GM23338 (cell line): Measurements from ENCODE around the gene EIF2B5. TPM values are rescaled to one million over a fixed set of nuclear protein-coding genes. Genes with fewer than 3 reads are reported as not detected.

Experiments
- ATAC-seq: fragments of 200-7000 bp; cut with Tn5 transposase; 3 replicates; pipeline ENCODE4 v1.9.1; 2020
- DNase-seq: peaks from one replicate; pipeline ENCODE4 v3.0.0-alpha.2; 2015; ENCODE audit warnings: low spot score
- H2AFZ ChIP-seq: fragments of 200-600 bp; sonication (generic); 2 replicates; pipeline ENCODE4 v1.8.0; 2016; ENCODE audit warnings: antibody characterized with exemption, mild to moderate bottlenecking, moderate library complexity
- H3F3A ChIP-seq: fragments of 200-600 bp; sonication (generic); replicated peaks from 2 replicates; pipeline ENCODE4 v1.8.0; 2017; ENCODE audit warnings: antibody characterized with exemption, mixed run types, low read depth
- H3K27ac ChIP-seq: fragments of 200-600 bp; sonication (generic); 2 replicates; pipeline ENCODE4 v1.6.1; 2016; ENCODE audit warnings: low read depth
- H3K27me3 ChIP-seq: fragments of 200-600 bp; sonication (generic); 2 replicates; pipeline ENCODE4 v1.8.0; 2016; ENCODE audit warnings: mild to moderate bottlenecking, mixed run types, moderate library complexity; ENCODE audit not compliant: insufficient read depth
- H3K36me3 ChIP-seq: fragments of 200-600 bp; sonication (generic); 2 replicates; pipeline ENCODE4 v1.8.0; 2016; ENCODE audit warnings: mild to moderate bottlenecking; ENCODE audit not compliant: insufficient read depth
- H3K4me1 ChIP-seq: fragments of 200-600 bp; sonication (generic); 2 replicates; pipeline ENCODE4 v1.8.0; 2016; ENCODE audit warnings: mild to moderate bottlenecking, moderate library complexity; ENCODE audit not compliant: insufficient read depth
- H3K4me2 ChIP-seq: fragments of 200-600 bp; sonication (generic); 2 replicates; pipeline ENCODE4 v1.7.1; 2017; ENCODE audit warnings: mixed run types
- H3K4me3 ChIP-seq: fragments of 200-600 bp; sonication (generic); 2 replicates; pipeline ENCODE4 v1.6.1; 2016; ENCODE audit warnings: mixed run types
- H3K79me2 ChIP-seq: fragments of 200-600 bp; sonication (generic); replicated peaks from 2 replicates; pipeline ENCODE4 v1.8.0; 2017; ENCODE audit warnings: mild to moderate bottlenecking; ENCODE audit not compliant: insufficient read depth
- H3K9me2 ChIP-seq: fragments of 200-600 bp; sonication (generic); 2 replicates; pipeline ENCODE4 v1.8.0; 2017; ENCODE audit not compliant: insufficient read depth
- H4K20me1 ChIP-seq: fragments of 200-600 bp; sonication (generic); replicated peaks from 2 replicates; pipeline ENCODE4 v1.8.0; 2017; ENCODE audit warnings: mild to moderate bottlenecking; ENCODE audit not compliant: insufficient read depth
- H3K27ac Mint-ChIP-seq: 2 replicates; pipeline ENCODE4 v1.8.0; 2020; ENCODE audit warnings: inconsistent platforms, mild to moderate bottlenecking, moderate library complexity, mixed read lengths
- H3K27me3 Mint-ChIP-seq: 3 replicates; pipeline ENCODE4 v1.8.0; 2022; ENCODE audit warnings: low read depth, mild to moderate bottlenecking, moderate library complexity, mixed read lengths, inconsistent platforms; ENCODE audit not compliant: insufficient read depth, poor library complexity
- H3K36me3 Mint-ChIP-seq: 3 replicates; pipeline ENCODE4 v1.8.0; 2021; ENCODE audit warnings: low read depth, mild to moderate bottlenecking, inconsistent platforms, moderate library complexity, mixed read lengths
- H3K4me1 Mint-ChIP-seq: 3 replicates; pipeline ENCODE4 v1.8.0; 2020; ENCODE audit warnings: mild to moderate bottlenecking, inconsistent platforms, mixed read lengths
- H3K4me3 Mint-ChIP-seq: 3 replicates; pipeline ENCODE4 v1.8.0; 2021; ENCODE audit warnings: moderate library complexity, mild to moderate bottlenecking, inconsistent platforms, mixed read lengths
- H3K9me3 Mint-ChIP-seq: 3 replicates; pipeline ENCODE4 v1.8.0; 2020; ENCODE audit warnings: moderate library complexity, mild to moderate bottlenecking, inconsistent platforms, mixed read lengths
- CREB1 ChIP-seq: fragments of 250-450 bp; sonication (Bioruptor Pico); IDR thresholded peaks from 2 replicates; pipeline ENCODE4 v1.5.0; 2020; ENCODE audit warnings: low read depth, mild to moderate bottlenecking, moderate library complexity
- EZH2 ChIP-seq: fragments of 200-600 bp; sonication (generic); IDR thresholded peaks from one replicate; pipeline ENCODE4 v1.8.0; 2017; ENCODE audit warnings: antibody characterized with exemption, mild to moderate bottlenecking, low read depth; ENCODE audit not compliant: unreplicated experiment
- EZH2phosphoT487 ChIP-seq: fragments of 200-600 bp; sonication (generic); IDR thresholded peaks from one replicate; pipeline ENCODE4 v1.8.1; 2018; ENCODE audit warnings: antibody characterized with exemption; ENCODE audit not compliant: unreplicated experiment
- JUNB ChIP-seq: IDR thresholded peaks from one replicate; pipeline ENCODE4 v1.6.1; 2016; ENCODE audit warnings: antibody characterized with exemption; ENCODE audit not compliant: unreplicated experiment
- NANOG ChIP-seq: IDR thresholded peaks from 2 replicates; pipeline ENCODE4 v1.6.1; 2016; ENCODE audit warnings: antibody characterized with exemption, borderline replicate concordance
- POLR2AphosphoS5 ChIP-seq: IDR thresholded peaks from 2 replicates; pipeline ENCODE4 v1.6.1; 2016; ENCODE audit warnings: antibody characterized with exemption, low read depth
- REST ChIP-seq: IDR thresholded peaks from one replicate; pipeline ENCODE4 v1.6.1; 2018; ENCODE audit warnings: antibody characterized with exemption; ENCODE audit not compliant: unreplicated experiment
- STAT1 ChIP-seq: IDR thresholded peaks from one replicate; pipeline ENCODE4 v1.6.1; 2016; ENCODE audit warnings: antibody characterized with exemption; ENCODE audit not compliant: unreplicated experiment
- ZNF114 ChIP-seq: fragments of 250-450 bp; sonication (Bioruptor Pico); IDR thresholded peaks from 2 replicates; pipeline ENCODE4 v1.5.0; 2020; ENCODE audit warnings: mild to moderate bottlenecking, moderate library complexity
- ZNF331 ChIP-seq: fragments of 250-450 bp; sonication (Bioruptor Pico); IDR thresholded peaks from 2 replicates; pipeline ENCODE4 v1.5.0; 2020; ENCODE audit warnings: low read depth, mild to moderate bottlenecking, moderate library complexity
- ZNF462 ChIP-seq: fragments of 250-450 bp; sonication (Bioruptor Pico); IDR thresholded peaks from 2 replicates; pipeline ENCODE4 v1.5.0; 2020; ENCODE audit warnings: mild to moderate bottlenecking, moderate library complexity
- polyA plus RNA-seq: library from polyadenylated mRNA; unstranded; fragments of >200 nt; fragmentation: Nextera tagmentation; extraction: Ambion mirVana; gene quantifications from 2 replicates; pipeline ENCODE4 v1.2.1, GENCODE V29; 2016
- total RNA-seq: library from RNA; depleted of rRNA; stranded (reverse); fragments of >200 nt; shearing (Covaris generic); gene quantifications from 2 replicates; pipeline ENCODE4 v1.2.3, GENCODE V29; 2014
- TF ChIP-seq, protein P1 (sequence below), 2 experiments: fragments of 200-600 bp in 1 of 2; sonication (generic) in 1 of 2; conservative IDR thresholded peaks; 2 replicates each; pipeline versions ENCODE4 v1.5.1 to v1.6.1; 2016 to 2017; ENCODE audit warnings: antibody characterized with exemption in 2 of 2, low read depth in 2 of 2, mild to moderate bottlenecking in 2 of 2, moderate library complexity in 1 of 2
- TF ChIP-seq, protein P2 (sequence below): IDR thresholded peaks from 2 replicates; pipeline ENCODE4 v1.6.1; 2016; ENCODE audit warnings: antibody characterized with exemption

EIF2B5 gene
- total and polyA plus RNA-seq, 2 experiments from 2014 or later = 26.4 to 43.3 TPM

DNA sequence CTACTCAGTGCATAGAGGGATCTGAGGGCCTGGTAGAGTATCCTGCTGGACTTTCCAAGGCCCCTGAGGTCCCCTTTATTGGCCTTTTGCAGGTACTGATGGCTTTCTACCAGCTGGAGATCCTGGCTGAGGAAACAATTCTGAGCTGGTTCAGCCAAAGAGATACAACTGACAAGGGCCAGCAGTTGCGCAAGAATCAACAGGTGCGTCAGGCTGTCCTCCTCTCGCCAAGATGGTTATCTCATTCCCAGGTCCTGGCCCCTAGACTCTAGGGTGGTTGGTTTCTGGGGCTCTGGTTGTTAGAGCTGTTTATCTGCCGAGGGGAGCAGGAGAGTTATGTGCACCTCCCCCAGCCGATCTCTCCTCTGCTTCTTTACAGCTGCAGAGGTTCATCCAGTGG is 9.3 kb downstream of the EIF2B5 start:
- Mint-ChIP-seq H3K27me3 (peaks cover 4% of the 10 kb centered on the region), H3K27ac (no peak overlapping the region), H3K4me1 (no peaks in the 10 kb centered on the region), H3K4me3 (no peak overlapping the region), H3K36me3 (peaks cover 55% of the 10 kb centered on the region), H3K9me3 (no peaks in the 10 kb centered on the region)
- no peak overlapping the region for H3K27ac ChIP-seq
- H3K79me2 ChIP-seq = no peaks in the 10 kb centered on the region; the same call in 1 of the 2 replicates
- H4K20me1 ChIP-seq = no peaks in the 10 kb centered on the region; the same call in 1 of the 2 replicates
- H3F3A ChIP-seq = no peaks in the 10 kb centered on the region
- peaks cover 10% of the 10 kb centered on the region for H3K36me3 ChIP-seq
- no peak for TF ChIP-seq NANOG
- TF ChIP-seq, protein P1, sequence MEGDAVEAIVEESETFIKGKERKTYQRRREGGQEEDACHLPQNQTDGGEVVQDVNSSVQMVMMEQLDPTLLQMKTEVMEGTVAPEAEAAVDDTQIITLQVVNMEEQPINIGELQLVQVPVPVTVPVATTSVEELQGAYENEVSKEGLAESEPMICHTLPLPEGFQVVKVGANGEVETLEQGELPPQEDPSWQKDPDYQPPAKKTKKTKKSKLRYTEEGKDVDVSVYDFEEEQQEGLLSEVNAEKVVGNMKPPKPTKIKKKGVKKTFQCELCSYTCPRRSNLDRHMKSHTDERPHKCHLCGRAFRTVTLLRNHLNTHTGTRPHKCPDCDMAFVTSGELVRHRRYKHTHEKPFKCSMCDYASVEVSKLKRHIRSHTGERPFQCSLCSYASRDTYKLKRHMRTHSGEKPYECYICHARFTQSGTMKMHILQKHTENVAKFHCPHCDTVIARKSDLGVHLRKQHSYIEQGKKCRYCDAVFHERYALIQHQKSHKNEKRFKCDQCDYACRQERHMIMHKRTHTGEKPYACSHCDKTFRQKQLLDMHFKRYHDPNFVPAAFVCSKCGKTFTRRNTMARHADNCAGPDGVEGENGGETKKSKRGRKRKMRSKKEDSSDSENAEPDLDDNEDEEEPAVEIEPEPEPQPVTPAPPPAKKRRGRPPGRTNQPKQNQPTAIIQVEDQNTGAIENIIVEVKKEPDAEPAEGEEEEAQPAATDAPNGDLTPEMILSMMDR (conservative IDR thresholded peaks at IDR 0.05; ENCODE audit: low read depth in 2 of 2) = no peak
- TF ChIP-seq POLR2AphosphoS5 = no peak
- no peak for TF ChIP-seq EZH2phosphoT487
- TF ChIP-seq EZH2 = no peak
- no peak for TF ChIP-seq JUNB
- TF ChIP-seq CREB1 = no peak
- TF ChIP-seq STAT1 = no peak
- no peak for TF ChIP-seq ZNF462 (CRISPR knock-in tag)
- no peak for TF ChIP-seq ZNF331
- TF ChIP-seq, protein P2, sequence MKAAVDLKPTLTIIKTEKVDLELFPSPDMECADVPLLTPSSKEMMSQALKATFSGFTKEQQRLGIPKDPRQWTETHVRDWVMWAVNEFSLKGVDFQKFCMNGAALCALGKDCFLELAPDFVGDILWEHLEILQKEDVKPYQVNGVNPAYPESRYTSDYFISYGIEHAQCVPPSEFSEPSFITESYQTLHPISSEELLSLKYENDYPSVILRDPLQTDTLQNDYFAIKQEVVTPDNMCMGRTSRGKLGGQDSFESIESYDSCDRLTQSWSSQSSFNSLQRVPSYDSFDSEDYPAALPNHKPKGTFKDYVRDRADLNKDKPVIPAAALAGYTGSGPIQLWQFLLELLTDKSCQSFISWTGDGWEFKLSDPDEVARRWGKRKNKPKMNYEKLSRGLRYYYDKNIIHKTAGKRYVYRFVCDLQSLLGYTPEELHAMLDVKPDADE = no peak
- TF ChIP-seq ZNF114 (CRISPR knock-in tag) = no peak
- TF ChIP-seq REST = no peak
- H3K4me2 ChIP-seq = no peak overlapping the region
- DNase-seq (no peak), ATAC-seq (no peak)
- no peaks in the 10 kb centered on the region for H3K4me1 ChIP-seq
- no peaks in the 10 kb centered on the region for H3K27me3 ChIP-seq
- H3K9me2 ChIP-seq = no peaks in the 10 kb centered on the region
- H3K4me3 ChIP-seq = no peak overlapping the region
- H2AFZ ChIP-seq = no peak overlapping the region
